HL-60 (cell line): ENCODE measurements around the gene THPO.

Source experiments
- DNase-seq, 2 experiments: peaks; one replicate each; pipeline ENCODE4 v3.0.0-alpha.2; 2010 to 2020; ENCODE audit warnings: low read depth in 1 of 2, low spot score in 1 of 2
- H3K27ac ChIP-seq: fragments of 250-450 bp; sonication (Bioruptor Pico); replicated peaks from 2 replicates; pipeline ENCODE4 v1.5.1; 2020; ENCODE audit warnings: mild to moderate bottlenecking, moderate library complexity
- H3K27me3 ChIP-seq: fragments of 250-450 bp; sonication (Bioruptor Pico); 2 replicates; pipeline ENCODE4 v1.5.1; 2021; ENCODE audit warnings: mild to moderate bottlenecking, moderate library complexity; ENCODE audit not compliant: insufficient read depth, poor library complexity, severe bottlenecking
- H3K4me3 ChIP-seq: replicated peaks from 2 replicates; pipeline ENCODE4 v1.5.1; 2011; ENCODE audit warnings: mild to moderate bottlenecking, control low read depth, low read length; ENCODE audit not compliant: insufficient read depth
- GABPA ChIP-seq: IDR thresholded peaks from 2 replicates; pipeline ENCODE4 v1.6.1; 2012; ENCODE audit warnings: low read depth
- POLR2AphosphoS5 ChIP-seq: IDR thresholded peaks from 2 replicates; pipeline ENCODE4 v1.6.1; 2012; ENCODE audit warnings: low read depth
- SPI1 ChIP-seq: IDR thresholded peaks from 2 replicates; pipeline ENCODE4 v1.6.1; 2012; ENCODE audit warnings: low read depth, mild to moderate bottlenecking, borderline replicate concordance
- TF ChIP-seq, protein P1 (sequence below): IDR thresholded peaks from 2 replicates; pipeline ENCODE4 v1.6.1; 2012; ENCODE audit warnings: low read depth; ENCODE audit not compliant: insufficient replicate concordance
- TF ChIP-seq, protein P2 (sequence below): IDR thresholded peaks from one replicate; pipeline ENCODE4 v1.5.1; 2011; ENCODE audit warnings: low read length, control low read depth, inconsistent platforms; ENCODE audit not compliant: insufficient read depth

THPO gene

DNA sequence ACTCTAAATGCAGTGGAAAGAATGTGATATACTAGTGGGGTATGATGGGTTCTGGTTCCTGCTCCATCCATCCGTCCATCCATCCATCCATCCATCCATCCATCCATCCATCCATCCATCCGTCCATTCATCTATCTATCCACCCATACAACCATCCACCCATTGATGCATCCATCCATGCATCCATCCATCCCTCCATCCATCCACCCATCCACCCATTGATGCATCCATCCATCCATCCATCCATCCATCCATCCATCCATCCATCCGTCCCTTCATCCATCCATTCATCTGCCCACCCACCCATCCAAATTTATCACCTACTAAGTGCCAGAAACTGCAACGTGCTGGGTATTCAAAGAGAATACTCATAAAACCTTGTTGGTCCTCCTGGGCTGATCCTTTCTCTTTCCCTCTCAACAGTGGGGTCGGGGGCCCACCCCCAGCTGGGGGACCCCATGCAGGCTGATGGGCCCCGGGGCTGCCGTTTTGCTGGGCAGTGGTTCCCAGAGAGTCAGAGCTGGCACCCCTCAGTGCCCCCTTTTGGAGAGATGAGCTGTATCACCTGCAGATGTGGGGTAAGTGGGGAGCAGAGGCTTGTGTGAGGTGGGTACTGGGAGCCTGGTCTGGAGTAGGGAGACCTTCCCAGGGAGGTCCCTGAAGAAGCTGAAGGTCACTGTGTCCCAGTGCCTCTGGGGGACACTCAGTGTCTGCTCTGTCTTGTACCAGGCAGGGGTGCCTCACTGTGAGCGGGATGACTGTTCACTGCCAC lies 10.3 kb upstream of the THPO start:
- Histone ChIP-seq H3K27me3 (peaks cover 6% of the 10 kb centered on the region), H3K4me3 (no peak overlapping the region), H3K27ac (no peak overlapping the region)
- no peak for DNase-seq
- TF ChIP-seq, protein P1, sequence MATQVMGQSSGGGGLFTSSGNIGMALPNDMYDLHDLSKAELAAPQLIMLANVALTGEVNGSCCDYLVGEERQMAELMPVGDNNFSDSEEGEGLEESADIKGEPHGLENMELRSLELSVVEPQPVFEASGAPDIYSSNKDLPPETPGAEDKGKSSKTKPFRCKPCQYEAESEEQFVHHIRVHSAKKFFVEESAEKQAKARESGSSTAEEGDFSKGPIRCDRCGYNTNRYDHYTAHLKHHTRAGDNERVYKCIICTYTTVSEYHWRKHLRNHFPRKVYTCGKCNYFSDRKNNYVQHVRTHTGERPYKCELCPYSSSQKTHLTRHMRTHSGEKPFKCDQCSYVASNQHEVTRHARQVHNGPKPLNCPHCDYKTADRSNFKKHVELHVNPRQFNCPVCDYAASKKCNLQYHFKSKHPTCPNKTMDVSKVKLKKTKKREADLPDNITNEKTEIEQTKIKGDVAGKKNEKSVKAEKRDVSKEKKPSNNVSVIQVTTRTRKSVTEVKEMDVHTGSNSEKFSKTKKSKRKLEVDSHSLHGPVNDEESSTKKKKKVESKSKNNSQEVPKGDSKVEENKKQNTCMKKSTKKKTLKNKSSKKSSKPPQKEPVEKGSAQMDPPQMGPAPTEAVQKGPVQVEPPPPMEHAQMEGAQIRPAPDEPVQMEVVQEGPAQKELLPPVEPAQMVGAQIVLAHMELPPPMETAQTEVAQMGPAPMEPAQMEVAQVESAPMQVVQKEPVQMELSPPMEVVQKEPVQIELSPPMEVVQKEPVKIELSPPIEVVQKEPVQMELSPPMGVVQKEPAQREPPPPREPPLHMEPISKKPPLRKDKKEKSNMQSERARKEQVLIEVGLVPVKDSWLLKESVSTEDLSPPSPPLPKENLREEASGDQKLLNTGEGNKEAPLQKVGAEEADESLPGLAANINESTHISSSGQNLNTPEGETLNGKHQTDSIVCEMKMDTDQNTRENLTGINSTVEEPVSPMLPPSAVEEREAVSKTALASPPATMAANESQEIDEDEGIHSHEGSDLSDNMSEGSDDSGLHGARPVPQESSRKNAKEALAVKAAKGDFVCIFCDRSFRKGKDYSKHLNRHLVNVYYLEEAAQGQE = no peak
- TF ChIP-seq, protein P2, sequence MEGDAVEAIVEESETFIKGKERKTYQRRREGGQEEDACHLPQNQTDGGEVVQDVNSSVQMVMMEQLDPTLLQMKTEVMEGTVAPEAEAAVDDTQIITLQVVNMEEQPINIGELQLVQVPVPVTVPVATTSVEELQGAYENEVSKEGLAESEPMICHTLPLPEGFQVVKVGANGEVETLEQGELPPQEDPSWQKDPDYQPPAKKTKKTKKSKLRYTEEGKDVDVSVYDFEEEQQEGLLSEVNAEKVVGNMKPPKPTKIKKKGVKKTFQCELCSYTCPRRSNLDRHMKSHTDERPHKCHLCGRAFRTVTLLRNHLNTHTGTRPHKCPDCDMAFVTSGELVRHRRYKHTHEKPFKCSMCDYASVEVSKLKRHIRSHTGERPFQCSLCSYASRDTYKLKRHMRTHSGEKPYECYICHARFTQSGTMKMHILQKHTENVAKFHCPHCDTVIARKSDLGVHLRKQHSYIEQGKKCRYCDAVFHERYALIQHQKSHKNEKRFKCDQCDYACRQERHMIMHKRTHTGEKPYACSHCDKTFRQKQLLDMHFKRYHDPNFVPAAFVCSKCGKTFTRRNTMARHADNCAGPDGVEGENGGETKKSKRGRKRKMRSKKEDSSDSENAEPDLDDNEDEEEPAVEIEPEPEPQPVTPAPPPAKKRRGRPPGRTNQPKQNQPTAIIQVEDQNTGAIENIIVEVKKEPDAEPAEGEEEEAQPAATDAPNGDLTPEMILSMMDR = no peak
- no peak for TF ChIP-seq POLR2AphosphoS5
- TF ChIP-seq GABPA = no peak
- TF ChIP-seq SPI1 = no peak

DNA sequence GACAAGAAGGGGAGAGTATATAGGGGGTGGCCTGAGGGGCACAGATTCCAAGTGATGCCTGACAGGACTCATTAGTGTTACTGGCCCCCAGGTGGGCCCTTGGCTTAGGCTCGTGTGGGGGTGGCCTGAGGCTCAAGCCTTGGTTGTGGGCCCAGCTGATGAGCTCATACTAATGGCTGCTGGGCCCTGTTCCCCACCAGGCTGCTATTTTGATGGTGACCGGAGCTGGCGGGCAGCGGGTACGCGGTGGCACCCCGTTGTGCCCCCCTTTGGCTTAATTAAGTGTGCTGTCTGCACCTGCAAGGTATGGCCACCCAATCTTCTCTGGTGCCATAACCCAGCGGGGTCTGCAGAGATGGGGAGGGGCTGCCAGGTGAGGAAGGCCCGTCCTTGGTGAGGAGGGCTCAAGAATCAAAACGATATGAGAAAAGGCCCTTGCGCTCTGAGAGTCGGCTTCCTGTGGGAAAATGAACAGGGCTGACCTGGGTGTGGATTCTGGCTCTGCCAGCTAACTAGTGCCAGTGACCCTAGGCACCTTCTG lies 9.2 kb upstream of the THPO start:
- H3K4me3 ChIP-seq = no peak overlapping the region
- TF ChIP-seq SPI1 (no peak), POLR2AphosphoS5 (no peak), GABPA (no peak)
- TF ChIP-seq, protein P1 = no peak
- TF ChIP-seq, protein P2 = no peak
- H3K27ac ChIP-seq = no peak overlapping the region
- H3K27me3 ChIP-seq = peaks cover 7% of the 10 kb centered on the region
- DNase-seq = no peak

- TF ChIP-seq SPI1 = no peak
- TF ChIP-seq, protein P1 = no peak
- TF ChIP-seq POLR2AphosphoS5 = no peak
- TF ChIP-seq, protein P2 = no peak
- no peak for TF ChIP-seq GABPA
- Histone ChIP-seq H3K27ac (no peak overlapping the region), H3K27me3 (peaks cover 17% of the 10 kb centered on the region), H3K4me3 (no peak overlapping the region)
- DNase-seq = no peak
These were observed 8.2 kb upstream of the THPO start for GRCh38 chr3:184386047-184386806.
